Retina (tissue), 1 donor: Measurements from ENCODE around the gene TRABD2B.

Experiments used
- DNase-seq: peaks from one replicate; pipeline ENCODE4 v3.0.0-alpha.2; 2016

TRABD2B gene

GRCh38 chr1:47751193-47751592 lies 246.0 kb downstream of the TRABD2B start:
- DNase-seq: no peak

GRCh38 chr1:47745715-47746609 lies 251.2 kb downstream of the TRABD2B start:
- no peak for DNase-seq

- no peak for DNase-seq
Measured at GRCh38 chr1:47742890-47743760, 254.1 kb downstream of the TRABD2B start.

DNA sequence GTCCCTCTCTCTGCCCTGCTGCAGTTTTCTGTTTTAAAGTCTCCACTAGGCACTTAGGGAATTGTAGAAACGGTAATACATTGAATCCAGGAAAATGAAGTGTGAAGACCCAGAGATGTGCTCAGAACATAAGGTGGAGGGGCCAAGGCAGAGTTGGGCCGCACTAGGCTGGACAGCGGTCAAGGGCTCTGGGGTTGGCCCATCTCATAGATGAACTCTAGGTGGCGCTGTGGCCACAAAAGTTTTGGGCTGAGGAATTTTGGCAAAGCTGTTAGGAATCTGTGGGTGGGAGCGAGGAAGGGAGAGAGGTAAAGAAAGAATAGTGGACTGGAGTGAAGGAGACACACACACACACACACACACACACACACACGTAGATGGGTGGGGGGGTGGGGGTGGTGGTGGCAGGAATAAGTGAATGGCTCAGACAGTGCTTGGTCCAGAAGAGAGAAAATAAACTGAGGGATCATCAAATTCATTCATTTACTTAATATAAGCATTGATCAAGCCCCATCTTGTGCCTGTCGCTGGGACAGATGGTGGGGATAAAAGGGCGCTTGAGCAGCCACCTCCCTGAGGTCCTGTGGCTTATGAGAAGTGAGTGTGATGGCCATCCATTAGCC lies 258.5 kb downstream of the TRABD2B start:
- DNase-seq: peak; percentile 53

DNA sequence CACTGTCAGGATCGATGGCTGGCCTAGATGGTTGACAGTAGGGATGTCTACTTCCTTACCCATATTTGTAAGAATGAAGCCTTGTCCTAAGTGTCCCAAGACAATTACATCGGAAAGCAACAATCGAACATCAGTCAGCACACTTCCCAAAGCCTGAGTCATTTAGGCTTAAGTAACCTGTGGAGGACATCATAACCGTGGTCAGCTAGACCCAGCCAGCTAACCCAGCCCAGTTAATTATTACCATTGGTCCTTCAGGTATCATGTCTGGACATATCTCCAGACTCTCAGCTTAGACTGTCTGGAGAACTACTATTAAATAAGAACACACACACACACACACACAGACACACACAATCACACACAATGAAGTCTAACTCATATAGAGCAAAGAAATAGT lies 264.7 kb downstream of the TRABD2B start:
- no peak for DNase-seq

DNA sequence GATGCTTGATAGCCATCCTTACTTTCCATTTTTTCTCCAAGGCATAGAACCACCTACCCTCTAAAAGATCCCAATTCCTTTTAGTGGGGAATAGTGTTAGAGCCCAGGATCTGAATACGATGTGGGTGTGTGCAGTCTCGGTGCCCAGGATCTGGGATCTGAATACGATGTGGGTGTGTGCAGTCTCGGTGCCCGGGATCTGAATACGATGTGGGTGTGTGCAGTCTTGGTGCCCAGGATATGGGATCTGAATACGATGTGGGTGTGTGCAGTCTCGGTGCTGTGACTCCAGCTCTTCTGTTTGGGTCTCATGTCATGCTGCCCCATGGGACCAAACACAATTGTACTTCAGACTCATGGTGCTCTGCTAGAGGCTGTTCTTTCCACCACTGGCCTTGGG lies 265.5 kb downstream of the TRABD2B start:
- no peak for DNase-seq

GRCh38 chr1:47729685-47730084 lies 267.5 kb downstream of the TRABD2B start:
- no peak for DNase-seq

- DNase-seq: no peak
Measured at GRCh38 chr1:47727697-47728085, 269.5 kb downstream of the TRABD2B start.

DNA sequence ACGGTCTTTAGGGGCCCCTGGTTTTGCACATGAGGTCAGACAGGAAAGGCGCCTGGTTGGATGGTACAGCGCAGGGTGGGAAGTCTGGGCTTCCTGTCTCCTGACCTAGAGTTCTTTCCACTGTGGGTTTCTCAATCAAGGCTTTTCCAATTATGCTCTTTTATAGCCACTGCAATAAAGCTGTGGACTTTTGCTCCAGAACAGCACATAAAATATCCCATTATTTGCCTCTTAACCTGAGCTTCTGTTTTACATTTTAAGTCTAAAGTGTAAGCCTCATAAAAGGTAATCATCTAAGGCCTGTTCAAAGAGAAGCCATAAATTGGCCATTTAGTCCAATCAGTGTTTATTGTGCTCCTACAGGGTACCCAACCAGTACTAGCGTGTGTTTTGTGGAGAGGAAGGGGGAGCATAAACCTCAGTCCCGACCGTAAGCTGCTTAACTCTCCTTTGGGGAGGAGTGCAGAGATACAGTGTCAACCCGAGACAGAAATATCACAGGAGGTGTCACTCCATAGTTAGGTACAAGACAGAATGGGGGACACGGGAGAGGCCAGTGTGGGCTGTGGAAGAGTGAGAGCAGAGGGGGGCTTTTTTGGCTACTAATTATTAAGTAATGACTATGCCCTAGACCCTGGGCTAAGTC lies 270.0 kb downstream of the TRABD2B start:
- DNase-seq: no peak

GRCh38 chr1:47725992-47726855 lies 271.0 kb downstream of the TRABD2B start:
- DNase-seq: peak; percentile 87

DNA sequence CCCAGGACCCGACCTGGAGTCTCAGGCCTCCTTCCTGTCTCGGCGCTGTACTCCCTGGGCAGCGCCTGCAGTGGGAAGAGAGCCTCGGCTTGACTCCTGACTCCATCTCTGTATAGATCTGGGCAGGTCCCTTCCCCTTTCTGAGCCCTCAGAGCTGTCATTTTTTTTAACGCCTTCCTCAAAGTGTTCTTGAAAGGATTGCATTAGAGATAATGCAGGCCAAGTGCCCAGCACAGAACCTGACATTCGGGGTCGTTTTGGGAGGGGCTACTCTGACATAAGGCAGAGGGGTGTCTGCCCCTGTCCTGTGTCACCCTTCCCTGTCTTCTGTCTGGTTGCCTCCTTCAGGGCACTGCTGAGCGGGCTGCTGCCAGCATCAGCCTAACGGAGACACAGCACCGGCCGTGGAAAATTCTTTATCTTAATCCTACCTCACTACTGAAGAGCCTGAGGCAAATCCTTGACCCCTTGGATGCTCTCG lies 271.6 kb downstream of the TRABD2B start:
- DNase-seq: peak; percentile 54

DNA sequence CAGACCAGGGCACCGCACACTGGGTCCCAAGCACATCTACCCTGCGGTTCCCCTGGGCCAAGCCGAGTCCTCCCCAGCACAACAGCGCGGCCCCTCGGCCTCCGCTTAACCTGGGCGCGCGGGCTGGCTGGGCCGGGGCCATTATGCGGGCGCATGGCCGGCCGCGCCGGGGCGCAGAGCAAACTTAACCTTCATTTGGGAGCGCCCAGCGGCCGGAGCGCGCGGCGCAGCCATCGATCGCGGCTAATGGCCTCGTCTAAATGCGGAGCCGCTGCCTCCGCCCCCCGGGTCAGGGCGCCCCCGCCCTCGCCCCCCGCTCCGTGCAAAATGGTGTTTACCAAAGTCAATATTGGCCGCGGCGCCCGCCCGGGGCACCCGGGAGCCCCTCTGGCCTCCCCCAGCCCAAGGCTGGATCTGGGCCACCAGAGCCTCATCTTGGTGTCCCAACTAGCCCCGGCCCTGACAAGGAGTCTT lies 272.1 kb downstream of the TRABD2B start:
- peak; percentile 57 for DNase-seq

GRCh38 chr1:47724432-47724999 lies 272.7 kb downstream of the TRABD2B start:
- no peak for DNase-seq

DNA sequence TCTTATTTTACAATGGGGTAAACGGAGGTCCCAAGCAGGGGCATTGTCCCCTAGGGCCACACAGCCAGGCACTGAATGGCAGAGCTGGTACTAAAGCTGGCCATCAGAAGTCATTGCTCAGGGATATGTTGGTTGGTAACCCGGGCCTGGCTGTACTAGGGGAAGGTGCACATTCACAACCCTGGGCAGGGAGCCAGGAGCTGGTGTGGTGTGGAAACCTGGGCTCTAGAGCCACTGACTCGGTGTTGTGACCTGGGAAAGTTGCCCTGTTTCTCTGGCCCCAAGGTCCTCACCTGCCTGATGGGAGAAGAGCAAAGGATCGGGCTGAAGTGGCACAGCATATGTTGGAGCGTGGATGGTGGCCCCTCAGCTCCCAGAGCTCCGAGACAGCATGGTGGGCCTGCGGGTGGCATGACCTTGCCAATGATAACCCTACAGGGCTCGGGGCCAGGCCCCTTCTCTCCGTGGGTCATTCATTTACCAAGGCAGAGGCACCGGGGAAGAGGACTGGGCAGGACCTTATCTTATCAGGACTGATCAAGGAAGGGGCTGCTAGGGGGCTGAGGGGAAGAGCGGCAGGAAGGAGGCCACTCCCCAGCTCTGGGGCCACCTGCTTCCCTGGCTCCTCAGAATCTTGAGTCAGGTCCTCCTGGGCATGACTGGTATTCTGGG lies 274.1 kb downstream of the TRABD2B start:
- DNase-seq: no peak

DNA sequence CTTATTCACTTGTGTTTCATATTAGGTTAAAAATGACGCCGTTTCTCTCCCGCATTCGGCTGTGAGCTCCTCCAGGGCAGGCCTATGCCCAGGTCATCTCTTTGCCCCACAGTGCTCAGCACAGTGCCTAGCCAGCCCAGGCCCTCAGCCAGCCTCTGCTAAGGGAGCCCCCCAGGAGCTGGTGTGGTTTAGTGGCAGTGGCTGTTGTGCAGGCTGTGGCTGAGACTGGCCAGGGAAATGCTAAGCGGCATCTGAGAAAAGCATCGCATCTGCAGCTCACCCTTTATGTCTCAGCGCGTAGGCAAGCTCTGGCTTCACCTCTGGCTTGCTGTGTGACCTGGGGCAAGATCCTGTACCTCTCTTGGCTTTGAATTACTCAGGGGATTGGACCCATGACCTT lies 275.1 kb downstream of the TRABD2B start:
- DNase-seq: no peak

DNA sequence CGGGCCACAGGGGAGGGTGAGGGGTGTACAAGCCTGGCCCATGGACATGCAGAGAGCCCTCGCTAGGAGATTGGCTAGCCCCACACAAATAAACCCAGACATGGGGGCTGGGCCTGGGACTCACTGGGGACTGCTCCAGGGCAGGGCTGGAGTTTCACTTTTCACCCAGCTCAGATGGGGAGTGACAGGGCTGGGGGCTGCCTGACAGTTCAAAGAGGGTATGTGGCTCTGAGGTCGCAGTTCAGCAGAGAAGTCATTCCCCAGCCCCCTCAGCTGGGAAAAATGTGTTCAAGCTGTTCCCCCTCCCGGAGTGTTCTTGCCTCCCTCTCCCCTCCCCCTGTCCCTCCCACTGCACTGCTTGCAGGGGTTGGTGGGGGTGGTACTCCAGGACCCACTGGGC lies 277.1 kb downstream of the TRABD2B start:
- no peak for DNase-seq

DNA sequence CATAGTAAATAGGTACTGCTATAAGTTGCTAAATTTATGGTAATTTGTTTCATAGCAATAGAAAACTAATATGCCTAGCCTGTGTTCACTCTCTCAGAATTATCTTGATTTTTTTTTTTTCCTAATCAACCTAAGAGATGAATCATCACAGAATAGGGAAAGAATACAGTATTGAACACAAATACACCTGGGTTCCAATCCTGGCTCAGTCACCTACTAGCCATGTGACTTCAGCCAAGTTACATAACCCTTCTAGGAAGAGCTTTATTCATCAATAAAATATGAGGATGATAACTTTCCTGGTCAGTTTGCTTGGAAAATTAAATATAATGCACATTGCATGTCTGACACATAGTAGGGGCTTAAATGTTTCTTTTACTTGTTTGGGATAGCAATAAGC lies 279.8 kb downstream of the TRABD2B start:
- DNase-seq: no peak

DNA sequence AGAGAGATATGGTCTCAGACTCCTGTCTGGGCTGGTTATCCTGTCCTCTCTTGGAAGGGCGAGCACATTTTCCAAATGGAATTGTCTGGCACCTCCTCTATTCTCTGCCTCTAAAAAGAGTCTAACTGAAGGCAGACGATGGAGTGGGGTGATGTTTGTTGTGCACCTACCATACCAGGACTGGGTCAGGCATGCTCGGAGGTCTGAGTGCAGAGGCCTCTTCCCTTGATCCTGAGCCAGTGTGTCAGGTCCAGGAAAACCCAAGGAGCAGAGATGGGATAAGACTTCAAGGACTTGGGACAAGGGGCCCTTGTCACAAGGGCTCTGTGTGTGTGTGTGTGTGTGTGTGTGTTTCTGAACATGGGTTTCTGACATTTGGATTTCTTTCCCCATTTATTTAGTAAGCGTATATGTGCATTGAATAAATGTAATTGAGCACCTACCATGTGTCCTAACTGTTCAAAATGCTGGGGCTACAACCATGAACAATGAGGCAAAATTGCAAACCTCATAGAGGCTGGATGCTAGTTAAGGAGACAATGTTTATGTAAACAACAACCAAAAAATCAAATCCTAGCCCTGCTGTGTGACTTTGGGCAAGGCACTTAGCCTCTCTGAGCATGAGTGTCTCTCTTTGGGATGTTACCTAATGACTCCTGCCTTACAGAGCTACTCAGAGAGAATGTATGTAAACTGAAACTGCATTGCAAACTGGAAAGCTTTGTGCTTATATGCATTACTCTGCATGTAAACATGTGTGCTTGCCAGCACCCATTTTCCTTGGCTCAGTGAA lies 283.0 kb downstream of the TRABD2B start:
- no peak for DNase-seq

DNA sequence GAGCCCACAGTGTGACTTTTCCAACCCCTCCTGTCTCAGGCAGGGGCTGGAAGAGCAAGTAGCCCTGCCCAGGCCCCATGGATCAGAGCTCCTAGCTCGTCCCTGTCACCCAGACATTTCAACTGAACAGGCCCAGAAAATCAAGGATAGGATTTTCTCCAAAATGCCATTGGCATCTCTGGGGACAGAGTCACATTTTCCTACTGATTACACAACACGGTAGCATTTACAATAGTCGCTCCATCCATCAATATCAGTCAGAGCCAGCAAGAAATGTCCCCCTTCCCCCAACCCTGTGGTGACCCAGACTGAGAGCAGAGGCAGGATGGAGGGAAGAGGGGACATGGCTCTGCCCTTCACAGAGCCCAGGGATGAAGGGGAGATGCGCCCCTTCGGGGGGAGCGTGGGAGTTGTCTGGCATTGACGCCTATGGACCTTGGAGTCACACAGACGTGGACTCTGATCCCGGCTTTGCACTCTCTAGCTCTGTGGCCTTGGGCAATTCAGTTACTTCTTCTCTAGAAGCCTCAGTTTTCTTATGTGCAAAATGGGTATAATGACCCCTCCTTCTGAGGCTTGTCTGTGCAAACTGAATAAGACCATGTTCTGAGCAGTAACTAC lies 283.7 kb downstream of the TRABD2B start:
- DNase-seq: no peak
